ENCODE results near the gene APOB. TPM values are rescaled to one million over a fixed set of nuclear protein-coding genes. Genes with fewer than 3 reads are reported as not detected.

Gene APOB
- total RNA-seq, 4 donors from 2014 or later = 0.11 to 0.13 TPM; not detected in 2

DNA sequence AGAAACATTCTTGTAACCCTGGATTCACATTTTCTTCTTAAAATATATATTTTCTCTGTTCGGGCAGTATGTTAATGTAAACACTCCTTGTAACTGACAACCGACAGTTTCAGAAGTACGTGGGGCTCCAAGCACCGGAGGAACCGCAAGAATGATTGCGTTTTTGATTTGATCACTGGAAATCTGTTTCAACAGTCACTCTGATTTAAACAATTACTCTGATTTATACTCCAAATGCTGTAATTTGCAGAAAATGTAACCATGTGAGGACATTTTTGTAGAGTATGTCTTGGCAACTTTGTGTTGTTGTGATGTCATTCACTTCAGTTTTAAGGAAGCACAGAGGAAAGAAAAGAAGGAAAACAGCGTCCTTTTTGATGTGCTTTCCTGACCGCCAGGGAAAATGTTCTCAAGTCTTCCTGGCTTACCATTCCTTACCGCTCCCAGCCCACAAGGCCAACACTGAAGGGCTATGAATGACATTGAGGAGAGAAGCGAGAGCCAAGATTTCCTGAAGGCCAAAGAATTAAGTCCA is 77.7 kb downstream of the APOB start:
- Histone ChIP-seq H3K27me3 (no peaks in the 10 kb centered on the region), H3K4me3 (replicated peaks in 1 of 3) (no peak overlapping the region), H3K36me3 (no peaks in the 10 kb centered on the region), H3K9me3 (no peaks in the 10 kb centered on the region), H3K27ac (no peak overlapping the region), H3K4me1 (no peaks in the 10 kb centered on the region)
- no peak for DNase-seq
- intact Hi-C loops (cut with DNase I) = no loop called here
- 75 to 79% methylated on average over 10 of the region's 10 CpGs for WGBS, 2 donors
- TF ChIP-seq CTCF (IDR thresholded peaks at IDR 0.05) (no peak), POLR2A (IDR thresholded peaks at IDR 0.05) (no peak)

- DNase-seq = no peak
- Histone ChIP-seq H3K27ac (no peak overlapping the region), H3K9me3 (no peaks in the 10 kb centered on the region), H3K27me3 (no peaks in the 10 kb centered on the region), H3K4me3 (replicated peaks in 1 of 3) (no peak overlapping the region), H3K36me3 (no peaks in the 10 kb centered on the region), H3K4me1 (no peaks in the 10 kb centered on the region)
- 88 to 92% methylated on average over 5 of the region's 5 CpGs for WGBS, 2 donors
- intact Hi-C loops (cut with DNase I) = no loop called here
- TF ChIP-seq CTCF (IDR thresholded peaks at IDR 0.05) = no peak
These were observed 78.7 kb downstream of the APOB start for GRCh38 chr2:20965221-20965620.

GRCh38 chr2:20963867-20964266 is 80.0 kb downstream of the APOB start:
- Histone ChIP-seq H3K36me3 (no peaks in the 10 kb centered on the region), H3K4me3 (replicated peaks in 1 of 3) (no peak overlapping the region), H3K27me3 (no peaks in the 10 kb centered on the region), H3K27ac (no peak overlapping the region), H3K9me3 (no peaks in the 10 kb centered on the region), H3K4me1 (no peaks in the 10 kb centered on the region)
- no peak for DNase-seq
- WGBS, 2 donors = 49 to 50% methylated on average over 2 of the region's 2 CpGs
- no peak for TF ChIP-seq CTCF (IDR thresholded peaks at IDR 0.05)
- TF ChIP-seq POLR2A (IDR thresholded peaks at IDR 0.05) = no peak
- intact Hi-C loops (cut with DNase I) = loop anchor here (2.0 kb wide), 1 partner anchor 299 kb away; no protein-coding TSS in a partner anchor

DNA sequence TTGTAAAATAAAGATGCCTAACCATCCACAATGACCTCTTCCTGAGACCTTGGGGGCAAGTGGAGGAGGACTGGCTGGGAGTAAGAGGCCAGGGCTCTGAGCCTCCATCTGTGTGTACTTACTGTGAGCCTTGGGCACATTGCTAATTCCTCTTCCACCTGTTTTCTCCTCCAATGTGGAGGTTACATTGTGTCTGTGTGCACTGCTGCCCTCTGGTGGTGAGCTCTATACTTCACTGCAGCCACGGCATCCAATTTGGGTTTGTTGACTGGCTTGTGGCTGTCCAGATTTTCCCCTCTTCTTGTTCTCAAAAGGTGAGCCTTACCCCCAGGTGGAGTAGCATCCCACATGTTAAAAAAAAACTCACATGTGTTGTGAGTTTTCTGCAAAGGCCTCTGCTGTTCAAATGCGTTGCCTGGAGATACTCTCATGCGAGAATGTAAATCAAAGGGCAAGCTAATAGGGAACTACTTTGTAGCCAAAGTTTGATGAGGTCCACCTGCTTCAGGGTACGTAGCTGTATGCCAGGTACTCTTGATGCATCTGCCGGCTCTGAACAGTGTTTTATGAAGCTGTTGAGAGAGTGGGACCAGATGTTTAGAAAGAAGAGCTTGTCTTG is 80.8 kb downstream of the APOB start:
- Histone ChIP-seq H3K4me3 (replicated peaks in 1 of 3) (no peak overlapping the region), H3K9me3 (no peaks in the 10 kb centered on the region), H3K4me1 (no peaks in the 10 kb centered on the region), H3K27me3 (no peaks in the 10 kb centered on the region), H3K36me3 (no peaks in the 10 kb centered on the region), H3K27ac (no peak overlapping the region)
- intact Hi-C loops (cut with DNase I) = loop anchor here (2.0 kb wide), 1 partner anchor 298 kb away; no protein-coding TSS in a partner anchor
- 51 to 55% methylated on average over 5 of the region's 5 CpGs for WGBS, 2 donors
- no peak for TF ChIP-seq POLR2A (IDR thresholded peaks at IDR 0.05)
- peak; percentile 46 to 88 (median 68) for TF ChIP-seq CTCF (IDR thresholded peaks at IDR 0.05)
- peak; percentile 54 to 68 for DNase-seq

- DNase-seq = no peak
- TF ChIP-seq POLR2A (IDR thresholded peaks at IDR 0.05) (no peak), CTCF (IDR thresholded peaks at IDR 0.05) (no peak)
- Histone ChIP-seq H3K27ac (no peak overlapping the region), H3K9me3 (no peaks in the 10 kb centered on the region), H3K4me3 (replicated peaks in 1 of 3) (no peak overlapping the region), H3K27me3 (no peaks in the 10 kb centered on the region), H3K36me3 (no peaks in the 10 kb centered on the region), H3K4me1 (no peaks in the 10 kb centered on the region)
- WGBS, 2 donors = 62 to 63% methylated on average over 7 of the region's 7 CpGs
- intact Hi-C loops (cut with DNase I) = loop anchor here (2.0 kb wide), 1 partner anchor 297 kb away; no protein-coding TSS in a partner anchor
These were observed 82.0 kb downstream of the APOB start for GRCh38 chr2:20961858-20962257.
